ENCODE data around the gene MYO1G.

Gene MYO1G

GRCh38 chr7:45021604-45022296 is 42.9 kb upstream of the MYO1G start:
- H3K36me3 ChIP-seq (replicated peaks in 1 of 2; ENCODE audit: control insufficient read depth in 2 of 2, insufficient read depth in 2 of 2, low read length in 2 of 2), result peaks cover 5 to 14% of the 10 kb centered on the region in 2 donors
- H2BK5ac ChIP-seq (ENCODE audit: low read length), result no peak overlapping the region
- H3K4me3 ChIP-seq (ENCODE audit: low read length in 2 of 2), result no peak overlapping the region
- H3K4ac ChIP-seq (ENCODE audit: low read length), result no peak overlapping the region
- H3K4me2 ChIP-seq (ENCODE audit: insufficient read depth, low read length, poor library complexity, severe bottlenecking), result no peak overlapping the region
- peaks cover 3 to 15% of the 10 kb centered on the region in 2 donors for H3K9me3 ChIP-seq (replicated peaks in 1 of 2; ENCODE audit: control insufficient read depth in 2 of 2, insufficient read depth in 1 of 2, low read depth in 1 of 2, low read length in 2 of 2)
- no peak overlapping the region for H3K18ac ChIP-seq (ENCODE audit: low read length)
- no peak overlapping the region for H3K9ac ChIP-seq (ENCODE audit: low read depth, low read length, poor library complexity)
- no peak overlapping the region for H2BK15ac ChIP-seq (ENCODE audit: low read length)
- H2AK5ac ChIP-seq (ENCODE audit: low read depth, low read length), result no peak overlapping the region
- no peak overlapping the region for H3K27ac ChIP-seq (replicated peaks; ENCODE audit: low read length)
- no peak overlapping the region for H3K23ac ChIP-seq (ENCODE audit: low read depth, low read length, poor library complexity)
- H2AFZ ChIP-seq (ENCODE audit: low read length), result no peak overlapping the region
- H3K14ac ChIP-seq (ENCODE audit: low read length), result no peak overlapping the region
- H3K79me1 ChIP-seq (ENCODE audit: low read depth, low read length), result peaks cover 2% of the 10 kb centered on the region
- H4K91ac ChIP-seq (ENCODE audit: low read depth, low read length, poor library complexity), result no peak overlapping the region
- no peak for DNase-seq (ENCODE audit: low spot score)
- H3K4me1 ChIP-seq (ENCODE audit: control insufficient read depth in 2 of 2, insufficient read depth in 1 of 2, low read depth in 1 of 2, low read length in 2 of 2), result peaks cover 1 to 3% of the 10 kb centered on the region in 2 donors
- no peak overlapping the region for H2BK120ac ChIP-seq (ENCODE audit: low read depth, low read length)
- H2BK12ac ChIP-seq (ENCODE audit: low read length), result no peak overlapping the region
- WGBS, 2 donors (ENCODE audit: extremely low coverage in 2 of 2, insufficient read length in 2 of 2, insufficient replicate concordance in 1 of 2), result no CpG with 5 or more reads among the region's 3 CpGs
- H4K8ac ChIP-seq (ENCODE audit: low read depth, low read length), result no peak overlapping the region
- no peaks in the 10 kb centered on the region for H3K27me3 ChIP-seq (ENCODE audit: control insufficient read depth in 3 of 3, insufficient read depth in 3 of 3, low read depth in 1 of 3, low read length in 3 of 3)

GRCh38 chr7:45020915-45021314 is 42.1 kb upstream of the MYO1G start:
- no peak overlapping the region for H3K27ac ChIP-seq (replicated peaks; ENCODE audit: low read length)
- no peak overlapping the region for H3K4me3 ChIP-seq (ENCODE audit: low read length in 2 of 2)
- no peak overlapping the region for H2AK5ac ChIP-seq (ENCODE audit: low read depth, low read length)
- peaks cover 2% of the 10 kb centered on the region for H3K79me1 ChIP-seq (ENCODE audit: low read depth, low read length)
- no peaks in the 10 kb centered on the region for H3K27me3 ChIP-seq (ENCODE audit: control insufficient read depth in 3 of 3, insufficient read depth in 3 of 3, low read depth in 1 of 3, low read length in 3 of 3)
- H3K23ac ChIP-seq (ENCODE audit: low read depth, low read length, poor library complexity), result no peak overlapping the region
- no peak overlapping the region for H2BK120ac ChIP-seq (ENCODE audit: low read depth, low read length)
- H2BK5ac ChIP-seq (ENCODE audit: low read length), result no peak overlapping the region
- H2BK15ac ChIP-seq (ENCODE audit: low read length), result no peak overlapping the region
- no peak overlapping the region for H2AFZ ChIP-seq (ENCODE audit: low read length)
- no peak overlapping the region for H3K14ac ChIP-seq (ENCODE audit: low read length)
- H3K4ac ChIP-seq (ENCODE audit: low read length), result no peak overlapping the region
- peaks cover 5 to 13% of the 10 kb centered on the region in 2 donors for H3K36me3 ChIP-seq (replicated peaks in 1 of 2; ENCODE audit: control insufficient read depth in 2 of 2, insufficient read depth in 2 of 2, low read length in 2 of 2)
- H4K8ac ChIP-seq (ENCODE audit: low read depth, low read length), result no peak overlapping the region
- H3K4me1 ChIP-seq (ENCODE audit: control insufficient read depth in 2 of 2, insufficient read depth in 1 of 2, low read depth in 1 of 2, low read length in 2 of 2), result peaks cover 1 to 3% of the 10 kb centered on the region in 2 donors
- H2BK12ac ChIP-seq (ENCODE audit: low read length), result no peak overlapping the region
- no CpG with 5 or more reads among the region's 5 CpGs for WGBS, 2 donors (ENCODE audit: extremely low coverage in 2 of 2, insufficient read length in 2 of 2, insufficient replicate concordance in 1 of 2)
- peaks cover 3 to 15% of the 10 kb centered on the region in 2 donors for H3K9me3 ChIP-seq (replicated peaks in 1 of 2; ENCODE audit: control insufficient read depth in 2 of 2, insufficient read depth in 1 of 2, low read depth in 1 of 2, low read length in 2 of 2)
- DNase-seq (ENCODE audit: low spot score), result no peak
- no peak overlapping the region for H3K18ac ChIP-seq (ENCODE audit: low read length)
- no peak overlapping the region for H4K91ac ChIP-seq (ENCODE audit: low read depth, low read length, poor library complexity)
- H3K9ac ChIP-seq (ENCODE audit: low read depth, low read length, poor library complexity), result no peak overlapping the region
- H3K4me2 ChIP-seq (ENCODE audit: insufficient read depth, low read length, poor library complexity, severe bottlenecking), result no peak overlapping the region

GRCh38 chr7:45017253-45017652 is 38.4 kb upstream of the MYO1G start:
- Histone ChIP-seq H3K18ac (ENCODE audit: low read length) (no peak overlapping the region), H3K36me3 (replicated peaks in 1 of 2; ENCODE audit: control insufficient read depth in 2 of 2, insufficient read depth in 2 of 2, low read length in 2 of 2) (peaks cover 5 to 13% of the 10 kb centered on the region in 2 donors), H3K9me3 (replicated peaks in 1 of 2; ENCODE audit: control insufficient read depth in 2 of 2, insufficient read depth in 1 of 2, low read depth in 1 of 2, low read length in 2 of 2) (peaks cover 3 to 9% of the 10 kb centered on the region in 2 donors), H3K4me2 (ENCODE audit: insufficient read depth, low read length, poor library complexity, severe bottlenecking) (no peak overlapping the region), H2AFZ (ENCODE audit: low read length) (no peak overlapping the region), H2BK12ac (ENCODE audit: low read length) (no peak overlapping the region), H2BK15ac (ENCODE audit: low read length) (no peak overlapping the region), H2AK5ac (ENCODE audit: low read depth, low read length) (no peak overlapping the region), H3K4me3 (ENCODE audit: low read length in 2 of 2) (no peak overlapping the region), H4K8ac (ENCODE audit: low read depth, low read length) (no peak overlapping the region), H3K27ac (replicated peaks; ENCODE audit: low read length) (no peak overlapping the region), H3K4me1 (ENCODE audit: control insufficient read depth in 2 of 2, insufficient read depth in 1 of 2, low read depth in 1 of 2, low read length in 2 of 2) (peaks cover 6% of the 10 kb centered on the region in 2 donors), H4K91ac (ENCODE audit: low read depth, low read length, poor library complexity) (no peak overlapping the region), H3K23ac (ENCODE audit: low read depth, low read length, poor library complexity) (no peak overlapping the region), H3K9ac (ENCODE audit: low read depth, low read length, poor library complexity) (no peak overlapping the region), H3K27me3 (ENCODE audit: control insufficient read depth in 3 of 3, insufficient read depth in 3 of 3, low read depth in 1 of 3, low read length in 3 of 3) (no peaks in the 10 kb centered on the region), H2BK120ac (ENCODE audit: low read depth, low read length) (no peak overlapping the region), H2BK5ac (ENCODE audit: low read length) (no peak overlapping the region), H3K4ac (ENCODE audit: low read length) (no peak overlapping the region), H3K14ac (ENCODE audit: low read length) (no peak overlapping the region), H3K79me1 (ENCODE audit: low read depth, low read length) (peaks cover 1% of the 10 kb centered on the region)
- no CpG with 5 or more reads among the region's 3 CpGs for WGBS, 2 donors (ENCODE audit: extremely low coverage in 2 of 2, insufficient read length in 2 of 2, insufficient replicate concordance in 1 of 2)
- no peak for DNase-seq (ENCODE audit: low spot score)

- no peak overlapping the region for H3K9ac ChIP-seq (ENCODE audit: low read depth, low read length, poor library complexity)
- H3K23ac ChIP-seq (ENCODE audit: low read depth, low read length, poor library complexity), result no peak overlapping the region
- no peak overlapping the region for H3K4ac ChIP-seq (ENCODE audit: low read length)
- H2AK5ac ChIP-seq (ENCODE audit: low read depth, low read length), result no peak overlapping the region
- no peak for DNase-seq (ENCODE audit: low spot score)
- no peak overlapping the region for H2BK12ac ChIP-seq (ENCODE audit: low read length)
- WGBS, 2 donors (ENCODE audit: extremely low coverage in 2 of 2, insufficient read length in 2 of 2, insufficient replicate concordance in 1 of 2), result no CpG with 5 or more reads among the region's 1 CpG
- H3K4me2 ChIP-seq (ENCODE audit: insufficient read depth, low read length, poor library complexity, severe bottlenecking), result no peak overlapping the region
- H3K27me3 ChIP-seq (ENCODE audit: control insufficient read depth in 3 of 3, insufficient read depth in 3 of 3, low read depth in 1 of 3, low read length in 3 of 3), result no peaks in the 10 kb centered on the region
- H3K4me1 ChIP-seq (ENCODE audit: control insufficient read depth in 2 of 2, insufficient read depth in 1 of 2, low read depth in 1 of 2, low read length in 2 of 2), result peaks cover 3 to 5% of the 10 kb centered on the region in 2 donors
- H3K9me3 ChIP-seq (replicated peaks in 1 of 2; ENCODE audit: control insufficient read depth in 2 of 2, insufficient read depth in 1 of 2, low read depth in 1 of 2, low read length in 2 of 2), result peaks cover 3 to 9% of the 10 kb centered on the region in 2 donors
- H3K27ac ChIP-seq (replicated peaks; ENCODE audit: low read length), result no peak overlapping the region
- no peak overlapping the region for H4K91ac ChIP-seq (ENCODE audit: low read depth, low read length, poor library complexity)
- H2BK15ac ChIP-seq (ENCODE audit: low read length), result no peak overlapping the region
- H3K14ac ChIP-seq (ENCODE audit: low read length), result no peak overlapping the region
- H4K8ac ChIP-seq (ENCODE audit: low read depth, low read length), result no peak overlapping the region
- H2AFZ ChIP-seq (ENCODE audit: low read length), result no peak overlapping the region
- H3K36me3 ChIP-seq (replicated peaks in 1 of 2; ENCODE audit: control insufficient read depth in 2 of 2, insufficient read depth in 2 of 2, low read length in 2 of 2), result peaks cover 3 to 20% of the 10 kb centered on the region in 2 donors
- no peak overlapping the region for H3K18ac ChIP-seq (ENCODE audit: low read length)
- no peak overlapping the region for H2BK5ac ChIP-seq (ENCODE audit: low read length)
- peaks cover 1% of the 10 kb centered on the region for H3K79me1 ChIP-seq (ENCODE audit: low read depth, low read length)
- H2BK120ac ChIP-seq (ENCODE audit: low read depth, low read length), result no peak overlapping the region
- no peak overlapping the region for H3K4me3 ChIP-seq (ENCODE audit: low read length in 2 of 2)
These were observed 36.5 kb upstream of the MYO1G start for GRCh38 chr7:45015313-45015712.

All from neuronal stem cell (in vitro differentiated cells).